Endothelial cell (in vitro differentiated cells): Measurements from ENCODE around the gene DCDC2C. TPM values are rescaled to one million over a fixed set of nuclear protein-coding genes. Genes with fewer than 3 reads are reported as not detected.

Source experiments
- DNase-seq: peaks from one replicate; pipeline ENCODE4 v3.0.0; 2021; ENCODE audit warnings: low spot score
- H3K27ac Mint-ChIP-seq: one replicate; pipeline ENCODE4 v1.8.0; 2021; ENCODE audit warnings: mixed read lengths, inconsistent platforms; ENCODE audit not compliant: unreplicated experiment
- H3K27me3 Mint-ChIP-seq: one replicate; pipeline ENCODE4 v1.8.0; 2021; ENCODE audit warnings: mild to moderate bottlenecking, moderate library complexity, mixed read lengths, inconsistent platforms; ENCODE audit not compliant: unreplicated experiment
- H3K36me3 Mint-ChIP-seq: one replicate; pipeline ENCODE4 v1.8.0; 2021; ENCODE audit warnings: mild to moderate bottlenecking, low read depth, mixed read lengths, inconsistent platforms; ENCODE audit not compliant: unreplicated experiment
- H3K4me1 Mint-ChIP-seq: one replicate; pipeline ENCODE4 v1.8.0; 2021; ENCODE audit warnings: mild to moderate bottlenecking, mixed read lengths, inconsistent platforms; ENCODE audit not compliant: unreplicated experiment
- H3K4me3 Mint-ChIP-seq: one replicate; pipeline ENCODE4 v1.8.0; 2021; ENCODE audit warnings: mild to moderate bottlenecking, mixed read lengths, inconsistent platforms; ENCODE audit not compliant: unreplicated experiment
- H3K9me3 Mint-ChIP-seq: one replicate; pipeline ENCODE4 v1.8.0; 2021; ENCODE audit warnings: mixed read lengths, inconsistent platforms; ENCODE audit not compliant: unreplicated experiment
- total RNA-seq: library from RNA; stranded (reverse); fragmentation: NEBNext Ultra II Directional; extraction: Animal tissue kit (Norgen Biotek cat#: 25700); gene quantifications from one replicate; pipeline ENCODE4 v1.2.1, GENCODE V29; 2021; ENCODE audit not compliant: unreplicated experiment
- TF ChIP-seq, protein P1 (sequence below): fragments of 200-600 bp; sonication (generic); IDR thresholded peaks from one replicate; pipeline ENCODE4 v1.5.0; 2021; ENCODE audit warnings: antibody characterized with exemption; ENCODE audit not compliant: unreplicated experiment

The DCDC2C gene
- total RNA-seq, 1 donor from 2014 or later: not detected

DNA sequence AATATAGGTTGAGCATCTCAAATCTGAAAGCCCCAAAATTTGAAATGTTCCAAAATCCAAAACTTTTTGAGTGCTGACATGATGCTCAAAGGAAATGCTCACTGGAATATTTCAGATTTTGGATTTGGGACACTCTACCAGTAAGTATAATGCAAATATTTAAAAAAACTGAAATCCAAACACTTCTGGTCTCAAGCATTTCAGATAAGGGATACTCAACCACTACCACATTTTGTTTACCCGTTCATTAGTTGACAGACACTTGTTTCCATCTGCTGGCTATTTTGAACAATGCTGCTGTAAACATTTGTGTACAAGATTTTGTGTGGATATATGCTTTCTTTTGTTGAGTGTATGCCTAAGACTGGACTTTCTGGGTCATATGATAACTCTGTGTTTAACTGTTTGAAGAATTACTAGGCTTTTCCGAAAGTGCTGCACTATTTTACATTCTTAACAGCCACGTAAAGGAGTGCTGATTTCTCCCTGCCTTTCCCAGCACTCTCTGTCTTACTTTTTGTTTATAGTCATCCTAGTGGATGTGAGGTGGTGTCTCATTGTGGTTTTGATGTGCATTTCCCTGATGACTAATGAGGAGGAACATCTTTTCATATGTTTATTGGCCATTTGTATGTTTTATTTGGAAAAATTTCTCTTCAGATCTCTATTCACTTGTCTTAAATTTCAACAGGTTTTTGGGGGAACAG lies 19.5 kb upstream of the DCDC2C start:
- no peak overlapping the region for H3K27ac Mint-ChIP-seq
- TF ChIP-seq, protein P1, sequence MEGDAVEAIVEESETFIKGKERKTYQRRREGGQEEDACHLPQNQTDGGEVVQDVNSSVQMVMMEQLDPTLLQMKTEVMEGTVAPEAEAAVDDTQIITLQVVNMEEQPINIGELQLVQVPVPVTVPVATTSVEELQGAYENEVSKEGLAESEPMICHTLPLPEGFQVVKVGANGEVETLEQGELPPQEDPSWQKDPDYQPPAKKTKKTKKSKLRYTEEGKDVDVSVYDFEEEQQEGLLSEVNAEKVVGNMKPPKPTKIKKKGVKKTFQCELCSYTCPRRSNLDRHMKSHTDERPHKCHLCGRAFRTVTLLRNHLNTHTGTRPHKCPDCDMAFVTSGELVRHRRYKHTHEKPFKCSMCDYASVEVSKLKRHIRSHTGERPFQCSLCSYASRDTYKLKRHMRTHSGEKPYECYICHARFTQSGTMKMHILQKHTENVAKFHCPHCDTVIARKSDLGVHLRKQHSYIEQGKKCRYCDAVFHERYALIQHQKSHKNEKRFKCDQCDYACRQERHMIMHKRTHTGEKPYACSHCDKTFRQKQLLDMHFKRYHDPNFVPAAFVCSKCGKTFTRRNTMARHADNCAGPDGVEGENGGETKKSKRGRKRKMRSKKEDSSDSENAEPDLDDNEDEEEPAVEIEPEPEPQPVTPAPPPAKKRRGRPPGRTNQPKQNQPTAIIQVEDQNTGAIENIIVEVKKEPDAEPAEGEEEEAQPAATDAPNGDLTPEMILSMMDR: no peak
- no peaks in the 10 kb centered on the region for H3K4me1 Mint-ChIP-seq
- no peaks in the 10 kb centered on the region for H3K36me3 Mint-ChIP-seq
- H3K9me3 Mint-ChIP-seq: no peaks in the 10 kb centered on the region
- no peak for DNase-seq
- no peak overlapping the region for H3K4me3 Mint-ChIP-seq
- peaks cover 3% of the 10 kb centered on the region for H3K27me3 Mint-ChIP-seq

- no peaks in the 10 kb centered on the region for H3K4me1 Mint-ChIP-seq
These were observed 13.2 kb upstream of the DCDC2C start for GRCh38 chr2:3689998-3690748.

GRCh38 chr2:3692375-3692774 lies 11.0 kb upstream of the DCDC2C start:
- Mint-ChIP-seq H3K27me3 (no peaks in the 10 kb centered on the region), H3K9me3 (no peaks in the 10 kb centered on the region), H3K27ac (no peak overlapping the region), H3K4me1 (no peaks in the 10 kb centered on the region), H3K4me3 (no peak overlapping the region), H3K36me3 (no peaks in the 10 kb centered on the region)
- TF ChIP-seq, protein P1: no peak
- no peak for DNase-seq

More at GRCh38 chr2:3689998-3690748, 13.2 kb upstream of the DCDC2C start:
- Mint-ChIP-seq H3K36me3 (no peaks in the 10 kb centered on the region), H3K27me3 (peaks cover 2% of the 10 kb centered on the region), H3K9me3 (no peaks in the 10 kb centered on the region), H3K27ac (no peak overlapping the region), H3K4me3 (no peak overlapping the region)
- DNase-seq: no peak
- TF ChIP-seq, protein P1: no peak

DNA sequence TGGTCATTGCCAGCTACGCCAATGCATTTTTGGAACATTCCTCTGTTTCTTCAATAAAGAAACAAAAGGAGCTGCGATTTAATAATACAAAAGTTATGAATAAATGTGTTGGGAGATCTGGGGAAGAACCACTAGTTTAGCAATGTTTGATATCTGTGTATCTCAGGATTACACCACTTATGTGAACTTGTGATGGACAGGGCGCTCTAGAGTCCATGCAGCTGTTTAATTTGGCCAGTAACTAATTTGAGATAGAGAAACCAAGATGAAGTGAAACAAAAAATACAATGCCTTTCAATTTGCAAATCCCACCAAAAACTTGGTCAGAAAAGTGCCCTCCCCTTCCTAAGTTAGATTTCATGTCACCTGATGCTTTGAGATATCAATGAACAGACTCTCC lies 6.8 kb upstream of the DCDC2C start:
- DNase-seq: no peak
- H3K9me3 Mint-ChIP-seq: no peaks in the 10 kb centered on the region
- TF ChIP-seq, protein P1: no peak
- H3K27ac Mint-ChIP-seq: no peak overlapping the region
- no peaks in the 10 kb centered on the region for H3K4me1 Mint-ChIP-seq
- H3K4me3 Mint-ChIP-seq: no peak overlapping the region
- no peaks in the 10 kb centered on the region for H3K27me3 Mint-ChIP-seq
- H3K36me3 Mint-ChIP-seq: no peaks in the 10 kb centered on the region

- H3K4me3 Mint-ChIP-seq: no peak overlapping the region
- H3K9me3 Mint-ChIP-seq: peaks cover 5% of the 10 kb centered on the region
- no peaks in the 10 kb centered on the region for H3K4me1 Mint-ChIP-seq
- H3K27ac Mint-ChIP-seq: no peak overlapping the region
- H3K36me3 Mint-ChIP-seq: peaks cover 5% of the 10 kb centered on the region
- no peak for DNase-seq
- peaks cover 7% of the 10 kb centered on the region for H3K27me3 Mint-ChIP-seq
- TF ChIP-seq, protein P1: no peak
These were observed 2.3 kb upstream of the DCDC2C start for GRCh38 chr2:3701071-3701470.
